ENCODE data around the gene TMIGD3.

The TMIGD3 gene

GRCh38 chr1:111476761-111477309, 26.6 kb downstream of the TMIGD3 start:
- in situ Hi-C loops (cut with MboI; ENCODE audit: low sequenced_read_pairs), result loop anchor here (25.0 kb wide), 1 partner anchor 185 kb away; no protein-coding TSS in a partner anchor

- in situ Hi-C loops (cut with MboI; ENCODE audit: low sequenced_read_pairs), result loop anchor here (25.0 kb wide), 1 partner anchor 186 kb away; no protein-coding TSS in a partner anchor
Observed at GRCh38 chr1:111476214-111476613, 27.2 kb downstream of the TMIGD3 start.

GRCh38 chr1:111475701-111476100, 27.7 kb downstream of the TMIGD3 start:
- in situ Hi-C loops (cut with MboI; ENCODE audit: low sequenced_read_pairs), result loop anchor here (25.0 kb wide), 1 partner anchor 187 kb away; no protein-coding TSS in a partner anchor

GRCh38 chr1:111474521-111474920, 28.9 kb downstream of the TMIGD3 start:
- in situ Hi-C loops (cut with MboI; ENCODE audit: low sequenced_read_pairs), result no loop called here

GRCh38 chr1:111474106-111474505, 29.3 kb downstream of the TMIGD3 start:
- in situ Hi-C loops (cut with MboI; ENCODE audit: low sequenced_read_pairs), result no loop called here

- in situ Hi-C loops (cut with MboI; ENCODE audit: low sequenced_read_pairs), result no loop called here
Observed at GRCh38 chr1:111471538-111471937, 31.9 kb downstream of the TMIGD3 start.

- in situ Hi-C loops (cut with MboI; ENCODE audit: low sequenced_read_pairs), result no loop called here
Observed at GRCh38 chr1:111471012-111471411, 32.4 kb downstream of the TMIGD3 start.

- in situ Hi-C loops (cut with MboI; ENCODE audit: low sequenced_read_pairs), result no loop called here
Observed at GRCh38 chr1:111470596-111470995, 32.8 kb downstream of the TMIGD3 start.

- in situ Hi-C loops (cut with MboI; ENCODE audit: low sequenced_read_pairs), result no loop called here
Observed at GRCh38 chr1:111469539-111469938, 33.9 kb downstream of the TMIGD3 start.

- in situ Hi-C loops (cut with MboI; ENCODE audit: low sequenced_read_pairs), result no loop called here
Observed at GRCh38 chr1:111468717-111469100, 34.7 kb downstream of the TMIGD3 start.

- in situ Hi-C loops (cut with MboI; ENCODE audit: low sequenced_read_pairs), result no loop called here
Observed at GRCh38 chr1:111467865-111468716, 35.3 kb downstream of the TMIGD3 start.

- in situ Hi-C loops (cut with MboI; ENCODE audit: low sequenced_read_pairs), result no loop called here
Observed at GRCh38 chr1:111466480-111466879, 37.0 kb downstream of the TMIGD3 start.

- in situ Hi-C loops (cut with MboI; ENCODE audit: low sequenced_read_pairs), result no loop called here
Observed at GRCh38 chr1:111465754-111466153, 37.7 kb downstream of the TMIGD3 start.

- in situ Hi-C loops (cut with MboI; ENCODE audit: low sequenced_read_pairs), result no loop called here
Observed at GRCh38 chr1:111463029-111463683, 40.3 kb downstream of the TMIGD3 start.

GRCh38 chr1:111462370-111463028, 40.9 kb downstream of the TMIGD3 start:
- in situ Hi-C loops (cut with MboI; ENCODE audit: low sequenced_read_pairs), result no loop called here

- in situ Hi-C loops (cut with MboI; ENCODE audit: low sequenced_read_pairs), result no loop called here
Observed at GRCh38 chr1:111461765-111462164, 41.7 kb downstream of the TMIGD3 start.

- in situ Hi-C loops (cut with MboI; ENCODE audit: low sequenced_read_pairs), result no loop called here
Observed at GRCh38 chr1:111455642-111456031, 47.8 kb downstream of the TMIGD3 start.

- in situ Hi-C loops (cut with MboI; ENCODE audit: low sequenced_read_pairs), result no loop called here
Observed at GRCh38 chr1:111454859-111455641, 48.4 kb downstream of the TMIGD3 start.

GRCh38 chr1:111453706-111454105, 49.7 kb downstream of the TMIGD3 start:
- in situ Hi-C loops (cut with MboI; ENCODE audit: low sequenced_read_pairs), result no loop called here

- in situ Hi-C loops (cut with MboI; ENCODE audit: low sequenced_read_pairs), result no loop called here
Observed at GRCh38 chr1:111452581-111452980, 50.9 kb downstream of the TMIGD3 start.

Measured in hTERT RPE-1 (cell line).